Measurements from ENCODE around the gene POLA1.

The POLA1 gene

DNA sequence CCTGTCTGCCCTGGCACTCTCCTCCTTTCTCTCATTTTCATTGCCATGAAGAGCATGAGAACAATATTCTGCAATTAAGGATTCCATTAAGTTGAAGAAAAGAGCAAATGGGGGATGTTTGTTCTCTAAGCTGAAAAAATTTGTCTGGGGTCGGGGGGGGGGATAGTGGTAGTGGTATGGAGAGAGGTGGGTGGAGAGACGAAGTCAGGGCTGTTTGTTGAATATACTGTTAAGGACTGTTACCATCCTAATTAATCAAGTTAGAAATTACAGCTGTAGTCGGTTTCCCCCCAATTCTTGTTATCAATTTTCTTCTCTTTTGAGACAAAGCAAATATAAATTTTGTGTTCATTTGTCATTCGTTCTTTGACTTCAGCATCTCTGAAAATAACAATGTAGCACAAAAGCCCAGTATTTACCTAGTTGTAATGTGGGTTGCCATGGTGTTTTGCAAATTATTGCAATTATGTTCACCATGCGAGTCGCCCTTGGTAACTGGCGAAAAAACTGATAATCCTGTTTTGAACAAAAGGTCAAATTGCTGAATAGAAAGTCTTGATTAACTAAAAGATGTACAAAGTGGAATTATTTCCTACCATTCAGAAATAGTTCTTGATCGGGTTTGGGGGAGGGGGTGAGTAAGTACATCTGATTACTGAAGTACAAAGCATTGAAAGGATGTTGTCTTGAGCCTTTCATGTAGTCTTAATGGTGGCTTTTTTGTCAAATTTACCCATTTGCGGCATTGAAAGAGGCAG lies 183.0 kb downstream of the POLA1 start:
- DNase-seq (ENCODE audit: low read depth in 2 of 3, low spot score in 2 of 3) = no peak

DNA sequence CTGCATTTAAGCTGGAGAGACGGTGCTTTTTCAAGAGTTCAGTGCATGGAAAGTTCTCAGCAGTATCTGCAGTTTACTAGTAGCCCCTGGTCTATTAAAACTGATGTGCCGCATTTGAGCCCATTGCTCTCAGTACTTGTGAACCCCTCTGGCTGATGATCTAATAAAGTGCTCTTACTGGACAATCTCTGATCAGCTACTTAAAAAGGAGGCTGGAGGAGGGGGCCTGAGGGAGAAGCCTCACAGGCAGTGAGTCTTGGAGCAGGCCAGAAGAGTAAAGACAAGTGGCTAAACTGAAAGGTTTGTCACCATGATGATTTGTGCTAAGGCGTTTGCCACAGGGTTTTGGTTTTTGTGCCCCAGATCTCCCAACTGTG lies 183.6 kb downstream of the POLA1 start:
- DNase-seq (ENCODE audit: low read depth in 2 of 3, low spot score in 2 of 3) = no peak

DNA sequence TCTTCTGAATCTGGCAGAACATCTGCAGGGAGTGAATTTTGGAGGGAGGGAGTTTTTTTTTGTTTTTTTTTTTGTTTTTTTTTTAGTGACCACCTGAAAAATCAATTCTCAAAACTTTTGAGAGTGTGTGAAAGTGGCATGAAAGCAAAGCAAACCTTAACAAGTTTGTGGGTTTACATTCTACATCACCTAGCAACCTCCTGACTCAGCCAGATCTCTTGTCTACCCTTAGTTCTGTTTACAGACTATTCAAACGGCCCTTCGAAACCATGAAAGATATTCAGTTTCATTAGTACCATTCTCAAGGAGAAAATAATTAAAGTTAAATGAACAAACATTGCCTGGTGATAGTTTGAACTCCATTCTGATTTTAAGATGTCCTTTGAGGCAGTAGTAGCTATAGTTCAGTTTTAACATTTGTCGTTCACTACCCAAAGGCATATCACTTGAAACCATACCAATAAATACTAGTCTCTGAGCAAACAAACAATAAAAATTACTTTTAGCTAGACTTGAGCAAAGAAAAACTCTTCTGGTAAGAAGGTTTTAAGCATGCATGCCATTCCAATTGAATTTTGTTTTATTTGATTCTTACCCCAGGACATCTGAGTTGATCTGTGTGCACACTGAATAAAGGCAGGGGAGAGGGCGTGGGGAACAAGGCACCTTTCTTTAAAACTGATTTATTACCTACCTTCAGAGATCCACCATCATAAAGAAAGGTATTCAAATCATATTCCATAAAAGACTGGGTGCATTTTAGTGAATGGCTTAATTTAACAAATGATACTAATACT lies 184.3 kb downstream of the POLA1 start:
- no peak for DNase-seq (ENCODE audit: low read depth in 2 of 3, low spot score in 2 of 3)

DNA sequence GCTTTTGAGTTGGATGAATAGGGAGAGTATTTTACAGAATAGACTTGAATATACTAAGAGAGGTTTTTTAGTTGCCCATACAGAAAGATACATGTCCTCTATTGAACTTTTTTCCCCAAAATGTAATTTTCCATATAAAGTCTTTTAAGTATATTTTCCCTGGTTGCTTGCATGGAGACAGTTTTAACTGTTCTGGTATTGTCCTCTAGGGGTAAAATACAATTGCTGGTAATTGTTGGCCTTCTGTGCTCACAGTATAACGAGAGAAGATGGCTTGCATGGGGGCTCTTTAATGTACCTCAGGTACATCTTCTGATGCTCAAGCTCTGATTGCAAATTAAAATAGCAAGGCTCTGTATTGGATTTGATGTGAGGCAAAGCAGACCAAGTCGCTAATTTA lies 186.0 kb downstream of the POLA1 start:
- no peak for DNase-seq (ENCODE audit: low read depth in 2 of 3, low spot score in 2 of 3)

DNA sequence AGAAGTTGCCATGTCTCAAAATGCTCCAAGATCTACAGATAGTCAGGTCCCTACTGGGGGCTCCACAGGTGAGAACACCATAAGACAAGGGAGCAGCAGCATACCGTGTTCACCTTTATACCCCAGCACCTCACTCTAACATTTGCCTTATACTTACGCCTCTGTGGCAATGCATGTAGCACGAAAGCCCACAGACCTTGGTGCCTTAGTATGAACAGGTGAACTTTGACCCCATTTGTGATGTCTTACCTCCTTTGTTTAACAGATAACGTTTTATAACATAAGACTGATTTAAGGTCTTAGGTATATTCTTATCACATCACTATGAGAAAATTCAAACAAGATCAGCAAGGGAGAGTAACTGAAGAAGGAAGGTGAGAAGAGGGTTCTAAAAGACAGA lies 193.2 kb downstream of the POLA1 start:
- no peak for DNase-seq (ENCODE audit: low read depth in 2 of 3, low spot score in 2 of 3)

DNA sequence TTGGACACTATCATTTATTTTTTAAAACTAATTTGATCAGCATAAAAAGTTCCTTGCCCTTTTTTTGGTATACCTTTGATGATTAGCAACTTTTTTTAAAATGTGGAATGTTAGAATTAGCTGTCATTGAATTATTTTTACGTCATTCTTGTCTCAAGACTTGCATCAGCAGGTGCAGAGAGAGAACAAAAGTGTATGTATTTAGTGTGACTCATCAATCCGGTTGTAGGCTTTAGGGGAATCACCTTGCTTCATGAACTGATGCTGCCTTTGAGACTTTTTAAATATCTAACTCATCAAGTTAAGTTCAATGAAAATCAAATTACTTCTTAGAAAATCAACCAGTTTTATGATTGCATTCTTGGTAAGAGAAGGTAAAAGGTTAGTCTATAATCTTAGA lies 197.0 kb downstream of the POLA1 start:
- DNase-seq (ENCODE audit: low read depth in 2 of 3, low spot score in 2 of 3) = no peak

DNA sequence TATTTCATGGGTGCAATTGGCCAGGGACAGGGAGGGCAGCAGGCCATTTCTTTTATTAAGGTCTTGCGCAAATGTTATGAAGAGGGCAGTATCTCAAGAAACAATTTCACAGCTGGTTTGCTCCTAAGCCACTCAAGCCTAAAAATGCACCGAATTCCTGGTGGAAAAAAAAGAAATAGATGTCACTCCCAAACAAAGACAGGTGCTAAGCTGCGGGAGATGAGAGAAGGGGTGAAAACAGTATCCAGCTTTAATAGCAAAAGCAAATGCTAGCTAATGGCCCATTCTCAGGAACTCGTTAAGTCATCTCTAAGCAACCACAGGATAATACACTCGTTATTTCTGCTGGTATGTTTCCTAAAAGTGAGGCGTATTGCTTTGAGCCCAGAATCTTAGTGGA lies 205.7 kb downstream of the POLA1 start:
- DNase-seq (ENCODE audit: low read depth in 2 of 3, low spot score in 2 of 3) = no peak

DNA sequence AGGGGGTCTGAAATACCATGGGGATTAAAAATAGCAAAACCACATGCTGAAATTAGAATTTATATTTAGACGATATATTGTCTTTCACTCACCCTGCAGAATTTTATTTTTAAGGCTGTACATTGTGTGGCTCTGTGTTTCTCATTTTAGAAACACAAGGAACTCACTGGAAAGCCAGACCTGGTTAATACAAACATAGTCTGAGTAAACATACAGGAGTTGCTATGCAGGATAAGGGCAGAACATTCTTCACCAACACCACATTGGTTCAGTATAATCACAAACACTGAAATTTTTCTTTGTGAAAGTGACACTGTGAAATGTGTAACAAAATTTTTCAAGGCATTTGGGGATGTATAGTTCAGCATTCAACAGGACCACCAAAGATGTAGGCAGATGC lies 206.5 kb downstream of the POLA1 start:
- DNase-seq (ENCODE audit: low read depth in 2 of 3, low spot score in 2 of 3) = no peak

DNA sequence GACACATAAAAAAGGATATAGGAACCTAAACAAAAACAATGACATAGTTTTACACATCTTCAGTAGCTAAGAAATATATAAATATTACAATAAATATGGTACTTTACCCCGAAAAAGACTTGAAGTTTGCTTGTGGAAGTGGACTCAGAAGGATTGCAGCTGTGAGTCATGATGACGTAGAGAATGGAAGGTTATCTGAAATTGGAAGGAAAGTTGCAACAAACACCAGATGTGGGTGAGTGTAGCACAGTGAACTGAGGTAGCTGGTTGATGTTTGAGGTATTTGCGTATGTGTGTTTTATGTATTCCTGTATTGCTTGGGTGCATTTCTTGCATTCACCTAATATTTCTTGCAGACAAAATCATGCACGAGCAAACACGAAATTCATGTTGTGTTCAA lies 209.1 kb downstream of the POLA1 start:
- no peak for DNase-seq (ENCODE audit: low read depth in 2 of 3, low spot score in 2 of 3)

DNA sequence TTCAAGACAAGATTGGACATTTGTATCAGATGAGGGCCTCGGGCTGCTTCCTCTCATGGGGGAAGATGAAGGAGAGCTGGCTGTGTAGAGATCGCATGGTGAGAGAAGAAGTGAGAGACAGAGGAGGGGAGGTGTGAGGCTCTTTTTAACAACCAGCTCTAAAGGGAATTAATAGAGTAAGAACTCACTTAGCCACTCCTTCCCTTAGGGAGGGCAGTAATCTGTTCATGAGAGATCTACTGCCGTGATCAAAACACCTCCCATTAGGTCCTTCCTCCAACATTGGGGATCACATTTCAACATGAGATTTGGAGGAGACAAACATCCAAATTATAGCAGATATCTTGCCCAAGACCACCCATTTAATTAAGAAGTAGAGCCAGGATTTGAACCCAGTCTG lies 225.0 kb downstream of the POLA1 start:
- DNase-seq (ENCODE audit: low read depth in 2 of 3, low spot score in 2 of 3) = no peak

DNA sequence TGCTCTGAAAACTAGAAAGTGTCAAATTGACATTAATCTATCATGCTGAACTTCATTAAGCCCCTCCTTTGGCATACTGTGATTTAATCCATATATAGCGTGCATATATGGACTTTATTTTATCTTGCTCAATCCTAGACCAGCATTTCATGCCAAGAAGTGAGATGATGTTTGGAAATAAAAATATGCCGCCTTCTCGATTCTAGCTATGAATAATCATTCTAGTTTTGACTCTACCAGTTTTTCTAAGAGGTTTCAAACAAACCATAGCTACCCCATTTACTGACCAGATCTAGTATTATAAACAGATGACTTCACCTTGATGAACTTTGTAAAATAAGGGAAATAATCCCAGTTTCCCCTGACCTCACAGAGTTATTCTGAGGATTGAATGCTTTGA lies 227.1 kb downstream of the POLA1 start:
- no peak for DNase-seq (ENCODE audit: low read depth in 2 of 3, low spot score in 2 of 3)

DNA sequence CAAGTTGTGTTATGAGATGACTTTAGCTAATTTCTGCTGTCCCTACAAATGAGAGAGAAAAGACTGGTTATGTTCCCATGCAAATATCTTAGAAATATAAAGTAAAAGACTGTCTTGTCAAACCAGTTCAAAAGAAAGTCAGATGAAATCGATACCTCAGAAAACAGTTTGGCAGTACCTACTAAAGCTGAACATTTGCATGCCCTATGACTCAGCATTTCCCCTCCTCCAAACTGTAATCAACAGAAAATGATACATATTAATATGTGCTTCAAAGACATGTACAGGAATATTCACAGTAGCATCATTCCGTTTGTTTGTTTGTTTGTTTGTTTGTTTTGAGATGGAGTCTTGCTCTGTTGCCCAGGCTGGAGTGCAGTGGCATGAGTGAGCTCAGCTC lies 231.7 kb downstream of the POLA1 start:
- DNase-seq (ENCODE audit: low read depth in 2 of 3, low spot score in 2 of 3) = no peak

DNA sequence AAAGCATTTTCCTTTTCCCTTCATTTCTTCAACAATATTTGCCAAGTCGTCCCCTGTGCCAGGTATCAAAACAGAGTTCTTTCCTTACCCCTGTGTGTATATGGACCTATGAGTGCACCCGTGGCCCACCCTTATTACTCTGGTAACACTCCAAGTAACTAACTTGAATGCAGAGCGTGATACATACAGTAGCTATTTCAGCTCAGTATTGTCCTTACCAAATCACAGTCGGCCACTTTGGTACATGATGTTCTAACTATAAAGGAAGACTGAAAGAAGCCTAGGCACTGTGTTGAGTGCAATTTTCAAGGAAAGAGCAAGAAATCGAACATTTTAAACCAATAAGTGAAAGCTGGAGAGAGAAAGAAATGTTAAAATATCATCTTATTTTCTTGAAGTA lies 233.7 kb downstream of the POLA1 start:
- no peak for DNase-seq (ENCODE audit: low read depth in 2 of 3, low spot score in 2 of 3)

DNA sequence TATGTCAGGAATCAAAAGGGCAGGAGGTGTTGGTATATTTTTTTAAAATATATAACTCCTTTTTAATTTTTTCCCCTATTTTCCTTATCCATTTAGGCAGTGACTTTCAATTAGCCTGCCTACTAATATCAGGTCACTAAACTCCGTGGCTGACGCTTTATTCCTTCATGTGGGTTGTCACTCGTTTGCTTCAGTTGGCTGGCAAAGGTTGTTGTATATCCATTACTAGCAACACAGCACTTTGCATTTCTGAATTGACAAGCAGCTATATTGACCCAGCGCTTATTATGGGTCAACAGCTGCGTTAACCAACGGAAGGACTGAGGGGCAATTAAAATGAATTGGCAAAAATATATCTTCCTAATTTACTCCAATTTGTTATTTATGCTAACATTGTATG lies 234.4 kb downstream of the POLA1 start:
- no peak for DNase-seq (ENCODE audit: low read depth in 2 of 3, low spot score in 2 of 3)

DNA sequence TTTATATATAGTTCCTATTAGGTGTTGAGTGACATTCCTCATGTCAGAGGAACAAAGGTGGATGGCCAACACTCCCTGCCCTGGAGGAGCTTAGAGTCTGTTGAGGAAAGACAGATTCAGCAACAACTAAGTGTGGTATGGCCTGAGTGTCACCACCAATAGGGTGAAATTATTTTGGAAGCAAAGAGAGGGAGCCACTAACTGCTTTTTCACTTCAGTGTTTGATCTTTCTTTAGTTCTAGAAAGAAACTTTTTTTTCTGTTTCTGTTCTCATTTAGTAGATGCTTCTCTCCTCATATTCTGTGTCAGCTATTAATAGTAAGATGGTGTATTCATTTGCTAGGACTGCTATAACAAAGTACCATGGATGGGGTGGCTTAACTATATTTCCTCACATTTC lies 240.6 kb downstream of the POLA1 start:
- DNase-seq (ENCODE audit: low read depth in 2 of 3, low spot score in 2 of 3) = no peak

DNA sequence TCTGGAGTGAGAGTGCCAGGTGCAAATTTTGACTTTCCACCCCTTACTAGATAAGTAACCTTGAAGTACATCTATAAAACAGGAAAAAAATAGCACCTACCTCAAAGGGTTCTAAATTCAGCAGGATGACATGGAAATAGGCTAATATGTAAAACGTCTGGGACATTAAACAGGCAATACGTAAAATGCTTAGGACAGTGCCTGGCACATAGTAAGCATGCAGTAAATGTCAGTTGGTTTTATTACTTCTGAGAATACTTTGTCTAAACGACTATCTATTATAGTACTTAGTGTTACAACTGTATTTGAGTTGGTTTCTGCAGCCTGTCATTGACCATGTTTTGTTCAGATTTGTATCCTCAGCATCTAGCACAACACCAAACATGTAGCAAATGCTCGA lies 251.3 kb downstream of the POLA1 start:
- no peak for DNase-seq (ENCODE audit: low read depth in 2 of 3, low spot score in 2 of 3)

DNA sequence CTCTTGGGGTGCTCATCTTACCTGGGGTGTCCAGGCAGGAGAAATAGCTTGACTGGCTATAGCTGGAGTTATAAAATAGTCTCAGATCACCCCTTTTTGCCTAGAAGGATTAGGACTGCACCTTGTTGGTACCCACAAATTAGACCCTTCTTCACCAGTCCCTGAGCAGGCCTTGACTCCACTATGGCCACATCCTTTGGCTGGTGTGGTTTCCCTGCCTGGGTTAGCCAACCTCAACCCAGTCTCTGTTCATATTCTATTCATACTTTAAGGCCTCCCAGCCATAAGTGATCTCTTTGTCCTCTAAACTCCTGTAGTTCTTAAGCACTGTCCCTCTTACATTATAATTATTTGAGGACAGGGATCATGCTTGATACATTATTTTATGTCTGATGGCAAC lies 252.7 kb downstream of the POLA1 start:
- no peak for DNase-seq (ENCODE audit: low read depth in 2 of 3, low spot score in 2 of 3)

DNA sequence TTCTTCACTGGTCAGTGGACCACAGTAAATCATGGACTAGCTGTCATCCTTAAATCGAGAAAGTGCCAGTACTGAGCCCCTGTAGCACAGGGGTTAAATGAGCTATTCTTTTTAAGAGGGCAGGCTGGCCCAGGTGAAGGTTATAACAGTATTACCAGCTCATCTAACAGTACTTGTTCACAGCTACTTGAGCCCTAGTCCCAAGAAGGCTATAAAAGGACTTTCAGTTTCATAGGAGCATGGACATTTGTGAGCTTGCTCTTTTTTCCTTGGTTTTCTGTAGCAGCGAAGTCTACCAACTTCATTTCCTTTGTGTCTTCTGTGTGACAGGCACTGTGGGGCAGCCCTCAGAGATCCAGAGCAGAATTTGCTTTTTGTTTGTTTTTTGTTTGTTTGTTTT lies 261.0 kb downstream of the POLA1 start:
- no peak for DNase-seq (ENCODE audit: low read depth in 2 of 3, low spot score in 2 of 3)

DNA sequence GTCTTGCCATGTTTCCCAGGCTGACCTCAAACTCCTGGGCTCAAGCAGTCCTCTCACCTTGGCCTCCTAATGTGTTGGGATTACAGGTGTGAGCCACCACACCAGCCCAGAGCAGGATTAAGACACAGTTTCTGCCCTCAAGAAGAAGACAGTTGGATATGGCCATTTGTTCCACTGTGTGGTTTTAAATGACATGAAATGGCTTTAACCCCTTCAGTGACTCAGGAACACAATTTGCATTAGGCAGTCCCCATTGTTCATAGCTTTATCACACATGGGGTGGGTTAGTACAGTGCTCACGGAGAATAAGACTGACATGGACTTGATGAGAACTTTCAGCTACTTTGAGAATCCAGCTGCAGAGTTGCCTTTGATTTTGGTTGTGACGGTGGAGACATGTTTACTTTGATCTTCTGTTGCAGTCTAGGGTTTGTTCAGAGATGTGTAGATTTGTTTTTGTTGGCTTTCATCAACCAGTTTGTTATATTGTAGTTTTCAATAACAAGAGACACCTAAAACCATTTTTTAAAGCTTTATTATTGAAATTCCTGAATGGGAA lies 261.7 kb downstream of the POLA1 start:
- no peak for DNase-seq (ENCODE audit: low read depth in 2 of 3, low spot score in 2 of 3)

DNA sequence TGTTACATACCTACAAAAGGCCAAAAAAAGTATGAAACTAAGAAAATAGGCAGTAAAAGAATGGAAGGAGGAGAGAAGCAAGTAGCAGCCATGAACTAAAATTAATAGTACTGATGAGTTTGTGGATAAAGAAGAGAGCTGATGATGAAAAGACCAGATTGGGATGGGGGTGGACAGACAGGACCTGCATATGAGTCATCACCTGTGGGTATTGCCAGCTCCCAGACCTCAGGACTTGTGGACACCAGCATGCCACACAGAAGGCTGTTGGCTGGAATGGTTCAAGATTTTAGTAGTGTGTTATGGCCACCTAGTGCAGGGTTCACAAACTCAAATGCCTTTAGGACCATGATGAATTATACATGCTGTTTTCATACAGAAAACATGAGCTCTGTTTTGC lies 263.1 kb downstream of the POLA1 start:
- no peak for DNase-seq (ENCODE audit: low read depth in 2 of 3, low spot score in 2 of 3)

DNA sequence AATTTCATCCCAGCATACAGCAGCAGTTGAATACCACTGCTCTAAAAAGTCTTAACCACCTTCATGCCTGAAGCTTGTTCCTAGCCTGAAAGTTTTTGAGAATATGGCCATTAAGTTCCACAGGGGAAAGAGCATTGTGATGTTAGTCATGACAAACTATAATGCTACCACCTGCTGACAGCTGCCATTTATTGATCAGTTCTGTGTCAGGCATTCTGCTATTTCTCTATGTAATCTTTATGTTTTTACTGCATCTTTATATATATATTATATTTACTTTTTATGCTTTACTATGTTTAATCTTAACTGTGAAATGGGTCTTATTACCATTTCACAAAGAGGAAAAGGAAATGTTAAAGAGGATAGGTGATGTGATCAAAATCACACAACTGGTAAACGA lies 268.1 kb downstream of the POLA1 start:
- DNase-seq (ENCODE audit: low read depth in 2 of 3, low spot score in 2 of 3) = no peak

DNA sequence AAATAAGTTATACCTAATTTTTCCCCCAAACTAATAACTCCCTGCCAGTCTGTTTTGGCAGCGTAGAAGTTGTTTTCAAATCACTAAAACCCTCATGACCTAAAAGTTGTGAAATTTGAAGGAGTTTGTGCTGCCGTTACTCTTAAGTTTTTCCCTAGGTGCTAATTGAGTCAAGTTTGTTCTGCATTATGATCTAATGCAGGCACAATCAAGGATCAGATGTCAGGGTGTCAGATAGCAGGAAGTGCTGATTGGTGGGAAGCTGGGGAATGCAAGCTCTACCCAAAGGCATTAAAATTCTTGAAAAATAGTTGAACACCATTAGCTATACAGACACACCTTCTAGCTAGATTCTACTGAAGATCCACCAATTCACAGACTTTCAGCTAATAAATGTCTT lies 270.1 kb downstream of the POLA1 start:
- no peak for DNase-seq (ENCODE audit: low read depth in 2 of 3, low spot score in 2 of 3)

DNA sequence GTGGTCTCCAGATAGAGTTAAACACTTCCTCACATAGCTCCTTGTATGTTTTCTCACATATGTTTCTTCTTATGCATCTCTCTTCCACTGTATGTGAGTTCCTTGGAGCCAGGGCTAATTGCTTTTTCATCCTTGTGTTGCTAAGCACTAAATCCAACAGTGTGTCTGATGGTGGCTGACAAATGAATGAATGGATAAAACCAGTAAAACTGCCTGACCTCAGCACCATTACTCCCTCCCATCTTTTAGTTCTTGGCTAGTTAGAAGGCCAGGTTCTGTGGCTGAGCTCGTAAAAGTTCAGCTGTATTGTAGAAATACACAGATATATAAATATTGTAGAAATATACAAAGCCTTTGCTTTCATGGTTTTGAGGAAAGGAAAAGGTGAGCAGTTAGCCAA lies 271.7 kb downstream of the POLA1 start:
- DNase-seq (ENCODE audit: low read depth in 2 of 3, low spot score in 2 of 3) = no peak

All from activated CD8-positive, alpha-beta memory T cell treated with anti-CD3 and anti-CD28 coated beads for 48 hours (primary cell).